Chondrocyte (in vitro differentiated cells): ENCODE measurements around the gene KERA. TPM values are rescaled to one million over a fixed set of nuclear protein-coding genes. Genes with fewer than 3 reads are reported as not detected.

Source experiments
- DNase-seq: peaks from one replicate; pipeline ENCODE4 v3.0.0; 2021; ENCODE audit warnings: mixed read lengths, low spot score
- H3K27ac Mint-ChIP-seq: one replicate; pipeline ENCODE4 v1.8.0; 2021; ENCODE audit warnings: mild to moderate bottlenecking, moderate library complexity, mixed read lengths; ENCODE audit not compliant: unreplicated experiment
- H3K27me3 Mint-ChIP-seq: 2 replicates; pipeline ENCODE4 v1.8.0; 2021; ENCODE audit warnings: low read depth, mixed read lengths
- H3K36me3 Mint-ChIP-seq: 2 replicates; pipeline ENCODE4 v1.8.0; 2021; ENCODE audit warnings: low read depth, mixed read lengths
- H3K4me1 Mint-ChIP-seq: 2 replicates; pipeline ENCODE4 v1.8.0; 2021; ENCODE audit warnings: low read depth, mild to moderate bottlenecking, mixed read lengths
- H3K4me3 Mint-ChIP-seq: one replicate; pipeline ENCODE4 v1.8.0; 2021; ENCODE audit warnings: mild to moderate bottlenecking, moderate library complexity, mixed read lengths; ENCODE audit not compliant: unreplicated experiment
- H3K9me3 Mint-ChIP-seq: 2 replicates; pipeline ENCODE4 v1.8.0; 2021; ENCODE audit warnings: low read depth, mixed read lengths
- CTCF ChIP-seq: fragments of 200-600 bp; sonication (generic); IDR thresholded peaks from 2 replicates; pipeline ENCODE4 v1.5.0; 2021; ENCODE audit warnings: antibody characterized with exemption, mild to moderate bottlenecking, moderate library complexity
- total RNA-seq: library from RNA; stranded (reverse); gene quantifications from 3 replicates; pipeline ENCODE4 v1.2.1, GENCODE V29; 2021

The KERA gene
- total RNA-seq, 1 donor from 2014 or later, result not detected

GRCh38 chr12:91037276-91037675, 20.5 kb downstream of the KERA start:
- Mint-ChIP-seq H3K4me3 (no peak overlapping the region), H3K27ac (no peak overlapping the region), H3K4me1 (peaks cover 8% of the 10 kb centered on the region), H3K36me3 (no peaks in the 10 kb centered on the region), H3K27me3 (no peaks in the 10 kb centered on the region), H3K9me3 (no peaks in the 10 kb centered on the region)
- no peak for DNase-seq
- no peak for TF ChIP-seq CTCF

- Mint-ChIP-seq H3K36me3 (no peaks in the 10 kb centered on the region), H3K27ac (no peak overlapping the region), H3K27me3 (no peaks in the 10 kb centered on the region), H3K4me3 (no peak overlapping the region), H3K9me3 (no peaks in the 10 kb centered on the region), H3K4me1 (peaks cover 4% of the 10 kb centered on the region)
- no peak for TF ChIP-seq CTCF
- no peak for DNase-seq
Measured at GRCh38 chr12:91033251-91033650, 24.6 kb downstream of the KERA start.

GRCh38 chr12:91023326-91024004, 34.4 kb downstream of the KERA start:
- no peak overlapping the region for H3K4me3 Mint-ChIP-seq
- H3K27ac Mint-ChIP-seq, result peak overlapping the region; percentile 30
- no peaks in the 10 kb centered on the region for H3K36me3 Mint-ChIP-seq
- peaks cover 10% of the 10 kb centered on the region for H3K4me1 Mint-ChIP-seq
- DNase-seq, result no peak
- no peaks in the 10 kb centered on the region for H3K27me3 Mint-ChIP-seq
- TF ChIP-seq CTCF, result no peak
- peaks cover 3% of the 10 kb centered on the region for H3K9me3 Mint-ChIP-seq

- no peak overlapping the region for H3K27ac Mint-ChIP-seq
- no peak for TF ChIP-seq CTCF
- no peak overlapping the region for H3K4me3 Mint-ChIP-seq
- no peaks in the 10 kb centered on the region for H3K27me3 Mint-ChIP-seq
- DNase-seq, result no peak
- peaks cover 16% of the 10 kb centered on the region for H3K4me1 Mint-ChIP-seq
- H3K9me3 Mint-ChIP-seq, result peaks cover 5% of the 10 kb centered on the region
- H3K36me3 Mint-ChIP-seq, result no peaks in the 10 kb centered on the region
Measured at GRCh38 chr12:91021076-91021475, 36.7 kb downstream of the KERA start.

- H3K27me3 Mint-ChIP-seq, result no peaks in the 10 kb centered on the region
- H3K4me3 Mint-ChIP-seq, result no peak overlapping the region
- peaks cover 16% of the 10 kb centered on the region for H3K4me1 Mint-ChIP-seq
- no peak overlapping the region for H3K27ac Mint-ChIP-seq
- DNase-seq, result no peak
- peaks cover 13% of the 10 kb centered on the region for H3K9me3 Mint-ChIP-seq
- H3K36me3 Mint-ChIP-seq, result no peaks in the 10 kb centered on the region
- no peak for TF ChIP-seq CTCF
Measured at GRCh38 chr12:91019455-91019854, 38.4 kb downstream of the KERA start.
